BLaER1 treated with 17β-estradiol and CSF1 and Interleukin-3, amounts not matched to agents 10 nM and 100 nM (cell line): ENCODE data around the gene PDE2A.

Source experiments
- H3K27ac ChIP-seq, 11 experiments: shearing (Covaris generic); formaldehyde crosslinking; 2 replicates each; pipeline ENCODE4 v1.8.1; 2022
- H3K27me3 ChIP-seq, 11 experiments: shearing (Covaris generic); formaldehyde crosslinking; 2 replicates each; pipeline ENCODE4 v1.8.1; 2022
- H3K36me3 ChIP-seq, 11 experiments: shearing (Covaris generic); formaldehyde crosslinking; 2 replicates each; pipeline ENCODE4 v1.8.1; 2022
- H3K4me1 ChIP-seq, 10 experiments: shearing (Covaris generic); formaldehyde crosslinking; 2 replicates each; pipeline ENCODE4 v1.8.1; 2022
- H3K4me2 ChIP-seq, 11 experiments: shearing (Covaris generic); formaldehyde crosslinking; 2 replicates each; pipeline ENCODE4 v1.8.1; 2022
- H3K4me3 ChIP-seq, 10 experiments: shearing (Covaris generic); formaldehyde crosslinking; 2 replicates each; pipeline ENCODE4 v1.8.1; 2022
- H3K9ac ChIP-seq, 11 experiments: shearing (Covaris generic); formaldehyde crosslinking; 2 replicates each; pipeline ENCODE4 v1.8.1; 2022
- H3K9me3 ChIP-seq, 11 experiments: shearing (Covaris generic); formaldehyde crosslinking; replicated peaks in 1 of 11; 2 replicates each; pipeline ENCODE4 v1.8.1; 2022
- H4K20me1 ChIP-seq, 11 experiments: shearing (Covaris generic); formaldehyde crosslinking; 2 replicates each; pipeline ENCODE4 v1.8.1; 2022
- Cebpa-rat ChIP-seq, 11 experiments: shearing (Covaris generic); IDR thresholded peaks; 2 replicates each; pipeline ENCODE4 v1.8.1; 2022

PDE2A gene

GRCh38 chr11:72618803-72619202 lies 55.4 kb downstream of the PDE2A start:
- TF ChIP-seq Cebpa-rat (IDR thresholded peaks at IDR 0.05), result no peak
- no peaks in the 10 kb centered on the region for H3K36me3 ChIP-seq
- no peaks in the 10 kb centered on the region; a peak in 1 of 22 replicates for H3K27me3 ChIP-seq
- H3K4me2 ChIP-seq, result no peak overlapping the region
- no peaks in the 10 kb centered on the region for H3K9me3 ChIP-seq
- H3K4me1 ChIP-seq, result peaks cover 27 to 72% (median 58%) of the 10 kb centered on the region in 10 experiments
- H3K4me3 ChIP-seq, result no peak overlapping the region
- peak overlapping the region in 1 of 11 experiments; percentile 3; a peak in 1 of 22 replicates for H3K9ac ChIP-seq
- H4K20me1 ChIP-seq, result peaks cover 0 to 1% (median 0%) of the 10 kb centered on the region in 11 experiments; a peak in 4 of 22 replicates
- H3K27ac ChIP-seq, result 0 out of 22 replicates have a peak overlapping the region, but pooled peaks of 1 of the 11 experiments have one; percentile 86

GRCh38 chr11:72617080-72617762 lies 57.0 kb downstream of the PDE2A start:
- peaks cover 0 to 5% (median 0%) of the 10 kb centered on the region in 11 experiments; a peak in 4 of 22 replicates for H4K20me1 ChIP-seq
- H3K4me3 ChIP-seq, result no peak overlapping the region
- peaks cover 37 to 88% (median 74%) of the 10 kb centered on the region in 10 experiments for H3K4me1 ChIP-seq
- no peak overlapping the region for H3K9ac ChIP-seq
- H3K27me3 ChIP-seq, result no peaks in the 10 kb centered on the region; a peak in 1 of 22 replicates
- H3K27ac ChIP-seq, result peak overlapping the region in 7 of 11 experiments; percentile 17 to 86 (median 23); a peak in 8 of 22 replicates
- H3K9me3 ChIP-seq, result no peaks in the 10 kb centered on the region
- no peaks in the 10 kb centered on the region for H3K36me3 ChIP-seq
- peak overlapping the region in 8 of 11 experiments; percentile 19 to 93 (median 58); a peak in 15 of 22 replicates for H3K4me2 ChIP-seq
- TF ChIP-seq Cebpa-rat (IDR thresholded peaks at IDR 0.05), result no peak

- no peaks in the 10 kb centered on the region; a peak in 1 of 22 replicates for H3K27me3 ChIP-seq
- no peak for TF ChIP-seq Cebpa-rat (IDR thresholded peaks at IDR 0.05)
Observed at GRCh38 chr11:72616655-72617054, 57.6 kb downstream of the PDE2A start.

GRCh38 chr11:72615329-72615728 lies 58.9 kb downstream of the PDE2A start:
- Histone ChIP-seq H3K9ac (peak overlapping the region in 3 of 11 experiments; percentile 10 to 74 (median 68); a peak in 3 of 22 replicates), H3K27ac (peak overlapping the region in 8 of 11 experiments; percentile 61 to 86 (median 71); a peak in 15 of 22 replicates), H3K4me2 (peak overlapping the region; percentile 74 to 93 (median 80); a peak in 21 of 22 replicates), H3K27me3 (no peaks in the 10 kb centered on the region; a peak in 1 of 22 replicates), H3K4me3 (no peak overlapping the region), H3K36me3 (no peaks in the 10 kb centered on the region), H3K9me3 (no peaks in the 10 kb centered on the region), H3K4me1 (peaks cover 37 to 90% (median 76%) of the 10 kb centered on the region in 10 experiments), H4K20me1 (peaks cover 0 to 10% (median 0%) of the 10 kb centered on the region in 11 experiments; a peak in 4 of 22 replicates)
- no peak for TF ChIP-seq Cebpa-rat (IDR thresholded peaks at IDR 0.05)

More at GRCh38 chr11:72616655-72617054, 57.6 kb downstream of the PDE2A start:
- Histone ChIP-seq H3K4me2 (peak overlapping the region in 8 of 11 experiments; percentile 19 to 93 (median 78); a peak in 9 of 22 replicates), H3K9ac (no peak overlapping the region), H3K27ac (peak overlapping the region in 7 of 11 experiments; percentile 17 to 86 (median 23); a peak in 8 of 22 replicates), H3K4me3 (no peak overlapping the region), H3K4me1 (peaks cover 37 to 90% (median 78%) of the 10 kb centered on the region in 10 experiments), H3K9me3 (no peaks in the 10 kb centered on the region), H3K36me3 (no peaks in the 10 kb centered on the region), H4K20me1 (peaks cover 0 to 9% (median 0%) of the 10 kb centered on the region in 11 experiments; a peak in 4 of 22 replicates)

GRCh38 chr11:72614381-72614780 lies 59.8 kb downstream of the PDE2A start:
- no peak for TF ChIP-seq Cebpa-rat (IDR thresholded peaks at IDR 0.05)
- H3K4me3 ChIP-seq, result no peak overlapping the region
- no peaks in the 10 kb centered on the region; a peak in 1 of 22 replicates for H3K27me3 ChIP-seq
- H3K27ac ChIP-seq, result peak overlapping the region in 9 of 11 experiments; percentile 30 to 86 (median 70); a peak in 18 of 22 replicates
- peak overlapping the region; percentile 74 to 93 (median 80) for H3K4me2 ChIP-seq
- H3K4me1 ChIP-seq, result peaks cover 37 to 91% (median 74%) of the 10 kb centered on the region in 10 experiments
- peak overlapping the region in 9 of 11 experiments; percentile 16 to 74 (median 47); a peak in 14 of 22 replicates for H3K9ac ChIP-seq
- no peaks in the 10 kb centered on the region for H3K36me3 ChIP-seq
- peaks cover 0 to 10% (median 0%) of the 10 kb centered on the region in 11 experiments; a peak in 4 of 22 replicates for H4K20me1 ChIP-seq
- no peaks in the 10 kb centered on the region for H3K9me3 ChIP-seq

GRCh38 chr11:72613977-72614376 lies 60.2 kb downstream of the PDE2A start:
- H3K9ac ChIP-seq, result peak overlapping the region in 9 of 11 experiments; percentile 26 to 74 (median 56); a peak in 16 of 22 replicates
- peaks cover 0 to 10% (median 0%) of the 10 kb centered on the region in 11 experiments; a peak in 4 of 22 replicates for H4K20me1 ChIP-seq
- H3K4me3 ChIP-seq, result peak overlapping the region in 5 of 10 experiments; percentile 10 to 27 (median 13); a peak in 4 of 20 replicates
- H3K4me1 ChIP-seq, result peaks cover 37 to 96% (median 75%) of the 10 kb centered on the region in 10 experiments
- H3K27ac ChIP-seq, result peak overlapping the region in 10 of 11 experiments; percentile 22 to 86 (median 74); a peak in 20 of 22 replicates
- H3K36me3 ChIP-seq, result no peaks in the 10 kb centered on the region
- no peak for TF ChIP-seq Cebpa-rat (IDR thresholded peaks at IDR 0.05)
- H3K27me3 ChIP-seq, result no peaks in the 10 kb centered on the region; a peak in 1 of 22 replicates
- no peaks in the 10 kb centered on the region for H3K9me3 ChIP-seq
- H3K4me2 ChIP-seq, result peak overlapping the region; percentile 74 to 93 (median 85)

- no peak for TF ChIP-seq Cebpa-rat (IDR thresholded peaks at IDR 0.05)
- peak overlapping the region in 10 of 11 experiments; percentile 22 to 86 (median 74); a peak in 20 of 22 replicates for H3K27ac ChIP-seq
- H3K4me1 ChIP-seq, result peaks cover 37 to 100% (median 81%) of the 10 kb centered on the region in 10 experiments
- H4K20me1 ChIP-seq, result peaks cover 0 to 10% (median 0%) of the 10 kb centered on the region in 11 experiments; a peak in 4 of 22 replicates
- H3K4me2 ChIP-seq, result peak overlapping the region; percentile 74 to 93 (median 85)
- peak overlapping the region in 9 of 11 experiments; percentile 26 to 74 (median 56); a peak in 16 of 22 replicates for H3K9ac ChIP-seq
- H3K9me3 ChIP-seq, result no peaks in the 10 kb centered on the region
- no peaks in the 10 kb centered on the region for H3K36me3 ChIP-seq
- H3K27me3 ChIP-seq, result no peaks in the 10 kb centered on the region; a peak in 1 of 22 replicates
- H3K4me3 ChIP-seq, result peak overlapping the region in 5 of 10 experiments; percentile 10 to 27 (median 13); a peak in 6 of 20 replicates
Observed at GRCh38 chr11:72613450-72613849, 60.8 kb downstream of the PDE2A start.

GRCh38 chr11:72609476-72609875 lies 64.7 kb downstream of the PDE2A start:
- Histone ChIP-seq H3K4me3 (no peak overlapping the region), H3K4me2 (peak overlapping the region in 5 of 11 experiments; percentile 68 to 91 (median 73); a peak in 8 of 22 replicates), H3K9me3 (no peaks in the 10 kb centered on the region), H3K9ac (no peak overlapping the region), H4K20me1 (peaks cover 0 to 14% (median 0%) of the 10 kb centered on the region in 11 experiments; a peak in 5 of 22 replicates), H3K4me1 (peaks cover 31 to 92% (median 70%) of the 10 kb centered on the region in 10 experiments), H3K36me3 (no peaks in the 10 kb centered on the region), H3K27ac (no peak overlapping the region), H3K27me3 (no peaks in the 10 kb centered on the region; a peak in 1 of 22 replicates)
- TF ChIP-seq Cebpa-rat (IDR thresholded peaks at IDR 0.05), result no peak
